ACC112 (cell line): ENCODE results near the gene ST3GAL2.
A peak's percentile ranks its signal among the peaks of the same experiment; 100 is the strongest.
"Not testable (repeated sequence)": the region's sequence is repeated elsewhere in the genome, so short reads cannot be mapped to it uniquely, and the experiment has no call there.

ENCODE experiments used
- H2AFZ ChIP-seq: fragments of 200-600 bp; sonication (generic); one replicate; pipeline ENCODE4 v1.6.0; 2017; ENCODE audit warnings: antibody characterized with exemption, low read length; ENCODE audit not compliant: unreplicated experiment
- H3K27ac ChIP-seq: fragments of 200-600 bp; sonication (generic); 2 replicates; pipeline ENCODE4 v1.5.1; 2014; ENCODE audit warnings: low read depth, mild to moderate bottlenecking, antibody characterized with exemption, low read length, moderate library complexity
- H3K27me3 ChIP-seq: fragments of 200-600 bp; sonication (generic); 2 replicates; pipeline ENCODE4 v1.6.1; 2014; ENCODE audit warnings: mild to moderate bottlenecking, antibody characterized with exemption, low read length, moderate library complexity, mixed read lengths; ENCODE audit not compliant: insufficient read depth
- H3K36me3 ChIP-seq: fragments of 200-600 bp; sonication (generic); 2 replicates; pipeline ENCODE4 v1.6.1; 2016; ENCODE audit warnings: mild to moderate bottlenecking, antibody characterized with exemption, low read length, moderate library complexity, mixed read lengths; ENCODE audit not compliant: insufficient read depth
- H3K4me1 ChIP-seq: fragments of 200-600 bp; sonication (generic); one replicate; pipeline ENCODE4 v1.6.1; 2016; ENCODE audit warnings: low read length, mixed read lengths; ENCODE audit not compliant: insufficient read depth, unreplicated experiment, control insufficient read depth
- H3K4me3 ChIP-seq: fragments of 200-600 bp; sonication (generic); 2 replicates; pipeline ENCODE4 v1.5.1; 2014; ENCODE audit warnings: mild to moderate bottlenecking, low read depth, low read length
- H3K79me2 ChIP-seq: fragments of 200-600 bp; sonication (generic); one replicate; pipeline ENCODE4 v1.6.0; 2016; ENCODE audit warnings: low read length; ENCODE audit not compliant: control insufficient read depth, unreplicated experiment, insufficient read depth

Gene ST3GAL2

GRCh38 chr16:70349783-70350182 lies 89.1 kb downstream of the ST3GAL2 start:
- Histone ChIP-seq H3K27me3 (no peaks in the 10 kb centered on the region), H3K4me3 (peak overlapping the region; percentile 5; the same call in 1 of the 2 replicates), H2AFZ (no peak overlapping the region), H3K4me1 (peaks cover 22% of the 10 kb centered on the region), H3K79me2 (peaks cover 45% of the 10 kb centered on the region), H3K27ac (no peak overlapping the region), H3K36me3 (peaks cover 15% of the 10 kb centered on the region)

GRCh38 chr16:70348991-70349390 lies 89.9 kb downstream of the ST3GAL2 start:
- Histone ChIP-seq H3K27me3 (no peaks in the 10 kb centered on the region), H3K27ac (no peak overlapping the region), H3K4me3 (peak overlapping the region; percentile 5), H2AFZ (no peak overlapping the region), H3K36me3 (peaks cover 12% of the 10 kb centered on the region), H3K79me2 (peaks cover 45% of the 10 kb centered on the region), H3K4me1 (peaks cover 22% of the 10 kb centered on the region)

GRCh38 chr16:70345840-70346239 lies 93.1 kb downstream of the ST3GAL2 start:
- Histone ChIP-seq H3K36me3 (peaks cover 7% of the 10 kb centered on the region), H3K4me3 (peak overlapping the region; percentile 91), H2AFZ (no peak overlapping the region), H3K4me1 (peaks cover 22% of the 10 kb centered on the region), H3K27ac (peak overlapping the region; percentile 73), H3K79me2 (peaks cover 45% of the 10 kb centered on the region), H3K27me3 (no peaks in the 10 kb centered on the region)

GRCh38 chr16:70342016-70342415 lies 96.9 kb downstream of the ST3GAL2 start:
- H3K79me2 ChIP-seq = peaks cover 11% of the 10 kb centered on the region
- H3K27me3 ChIP-seq = no peaks in the 10 kb centered on the region
- no peak overlapping the region for H3K27ac ChIP-seq

GRCh38 chr16:70341600-70341999 lies 97.3 kb downstream of the ST3GAL2 start:
- peaks cover 6% of the 10 kb centered on the region for H3K4me1 ChIP-seq
- no peak overlapping the region for H2AFZ ChIP-seq
- H3K36me3 ChIP-seq = no peaks in the 10 kb centered on the region
- H3K79me2 ChIP-seq = peaks cover 7% of the 10 kb centered on the region
- no peaks in the 10 kb centered on the region for H3K27me3 ChIP-seq
- no peak overlapping the region for H3K4me3 ChIP-seq
- H3K27ac ChIP-seq = no peak overlapping the region

More at GRCh38 chr16:70342016-70342415, 96.9 kb downstream of the ST3GAL2 start:
- H3K4me1 ChIP-seq = peaks cover 6% of the 10 kb centered on the region
- no peak overlapping the region for H2AFZ ChIP-seq
- no peaks in the 10 kb centered on the region for H3K36me3 ChIP-seq
- H3K4me3 ChIP-seq = no peak overlapping the region

- Histone ChIP-seq H3K27ac (no peak overlapping the region), H3K4me1 (no peaks in the 10 kb centered on the region), H3K4me3 (no peak overlapping the region), H3K27me3 (no peaks in the 10 kb centered on the region), H2AFZ (no peak overlapping the region), H3K36me3 (peaks cover 4% of the 10 kb centered on the region; the same call in 1 of the 2 replicates), H3K79me2 (no peaks in the 10 kb centered on the region)
Observed at GRCh38 chr16:70337814-70338213, 101.1 kb downstream of the ST3GAL2 start.

GRCh38 chr16:70332728-70333127 lies 106.2 kb downstream of the ST3GAL2 start:
- not testable (repeated sequence) for H2AFZ ChIP-seq, H3K4me1 ChIP-seq, H3K36me3 ChIP-seq, H3K27ac ChIP-seq, H3K79me2 ChIP-seq, H3K27me3 ChIP-seq, H3K4me3 ChIP-seq

- H3K27ac ChIP-seq = no peak overlapping the region
Observed at GRCh38 chr16:70331588-70332358, 107.1 kb downstream of the ST3GAL2 start.

GRCh38 chr16:70331091-70331490 lies 107.8 kb downstream of the ST3GAL2 start:
- no peaks in the 10 kb centered on the region for H3K4me1 ChIP-seq
- H3K36me3 ChIP-seq = peaks cover 4% of the 10 kb centered on the region; the same call in 1 of the 2 replicates
- no peak overlapping the region for H2AFZ ChIP-seq
- H3K4me3 ChIP-seq = no peak overlapping the region
- no peaks in the 10 kb centered on the region for H3K27me3 ChIP-seq
- no peak overlapping the region for H3K27ac ChIP-seq
- no peaks in the 10 kb centered on the region for H3K79me2 ChIP-seq

More at GRCh38 chr16:70331588-70332358, 107.1 kb downstream of the ST3GAL2 start:
- peaks cover 4% of the 10 kb centered on the region; the same call in 1 of the 2 replicates for H3K36me3 ChIP-seq
- H2AFZ ChIP-seq = no peak overlapping the region
- no peaks in the 10 kb centered on the region for H3K27me3 ChIP-seq
- H3K4me3 ChIP-seq = no peak overlapping the region
- H3K4me1 ChIP-seq = no peaks in the 10 kb centered on the region
- no peaks in the 10 kb centered on the region for H3K79me2 ChIP-seq
